ENCODE data around the gene SENP6.

Gene SENP6

DNA sequence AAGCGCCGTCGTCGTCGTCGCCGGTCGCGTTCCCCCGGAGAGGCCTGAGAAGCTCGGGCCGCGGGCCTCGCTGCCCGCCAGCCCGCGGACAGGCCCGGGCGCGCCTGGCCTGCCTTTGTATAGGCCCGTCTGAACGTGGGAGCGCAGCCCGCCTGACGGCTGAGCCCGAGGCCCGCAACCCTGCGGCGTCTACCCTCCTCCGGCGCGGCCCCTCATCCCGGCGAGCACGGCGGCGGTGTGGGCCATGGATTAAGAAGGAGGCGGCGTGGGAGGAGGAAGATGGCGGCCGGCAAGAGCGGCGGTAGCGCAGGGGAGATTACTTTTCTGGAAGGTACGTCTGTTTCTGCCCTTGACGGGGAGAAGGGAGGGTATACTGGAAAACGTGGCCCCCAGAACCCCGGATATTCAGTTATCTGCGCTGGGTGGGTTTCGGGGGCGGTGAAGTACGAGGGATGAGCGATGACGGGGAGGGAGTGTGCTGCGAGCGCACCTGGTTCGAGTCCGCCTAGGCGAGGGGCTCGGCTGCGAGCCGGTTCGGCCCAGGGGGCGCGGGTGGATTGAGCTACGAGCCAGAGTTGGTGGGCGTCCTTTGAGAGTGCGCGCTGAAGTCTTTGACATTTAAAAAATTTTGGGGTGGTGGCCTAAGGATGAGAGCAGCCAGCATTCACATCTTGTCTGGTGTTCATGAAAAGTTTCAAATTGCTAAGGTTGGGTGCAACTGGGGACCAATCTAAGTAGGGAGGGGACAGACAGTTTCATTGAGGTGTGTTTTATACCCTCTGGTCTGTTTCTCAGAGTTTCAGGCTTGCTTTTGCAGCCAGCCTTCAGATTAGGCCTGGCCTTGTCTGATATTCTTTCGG lies 796 bp downstream of the SENP6 start:
- Histone ChIP-seq H3K27ac (ENCODE audit: extremely low read depth, low read depth, low read length) (peak overlapping the region; percentile 99), H3K4me3 (ENCODE audit: low read depth, low read length) (peak overlapping the region; percentile 91), H3K4me1 (ENCODE audit: control insufficient read depth, insufficient read depth, low read length) (peaks cover 19% of the 10 kb centered on the region; the same call in 1 of the 2 replicates), H3K36me3 (ENCODE audit: control insufficient read depth in 2 of 2, insufficient read depth in 1 of 2, low read length in 2 of 2) (no peaks in the 10 kb centered on the region), H3K9me3 (ENCODE audit: control insufficient read depth, insufficient read depth, low read depth, low read length) (no peaks in the 10 kb centered on the region)
- ChIA-PET CTCF (interaction anchor here (0.6 kb wide), 1 partner anchor 32 kb away, joined by 3 read pairs; no protein-coding TSS in a partner anchor), POLR2A (interaction anchor here (0.6 to 3.1 kb wide), 27 partner anchors 9 to 359 kb away, joined by 3 to 13 read pairs (median 4); partner anchors contain the start of genes COX7A2, FILIP1 and TMEM30A)
- TF ChIP-seq ZSCAN30 (tag by site-specific recombination; IDR thresholded peaks at IDR 0.05), result peak; percentile 56; the same call in 1 of the 2 replicates
- 0 out of 2 replicates have a peak, but pooled peaks have one; percentile 9 for TF ChIP-seq ZNF174 (tag by site-specific recombination; IDR thresholded peaks at IDR 0.05)
- peak; percentile 84 for TF ChIP-seq ZBTB20 (tag by site-specific recombination; IDR thresholded peaks at IDR 0.05)
- TF ChIP-seq ZNF677 (tag by site-specific recombination; IDR thresholded peaks at IDR 0.05), result no peak
- TF ChIP-seq ZNF391 (tag by site-specific recombination; IDR thresholded peaks at IDR 0.05; ENCODE audit: borderline replicate concordance, low read depth), result 0 out of 2 replicates have a peak, but pooled peaks have one; percentile 4
- no peak for TF ChIP-seq ZNF112 (tag by site-specific recombination; IDR thresholded peaks at IDR 0.05)
- TF ChIP-seq HOXC10 (CRISPR knock-in tag; IDR thresholded peaks at IDR 0.05), result peak; percentile 93
- peak; percentile 43 for TF ChIP-seq ZEB2 (tag by site-specific recombination; IDR thresholded peaks at IDR 0.05)
- peak; percentile 68; the same call in 1 of the 2 replicates for TF ChIP-seq ZNF561 (tag by site-specific recombination; IDR thresholded peaks at IDR 0.05; ENCODE audit: borderline replicate concordance)
- TF ChIP-seq EGR2 (tag by site-specific recombination; IDR thresholded peaks at IDR 0.05; ENCODE audit: low read depth), result peak; percentile 90
- TF ChIP-seq, protein P1, sequence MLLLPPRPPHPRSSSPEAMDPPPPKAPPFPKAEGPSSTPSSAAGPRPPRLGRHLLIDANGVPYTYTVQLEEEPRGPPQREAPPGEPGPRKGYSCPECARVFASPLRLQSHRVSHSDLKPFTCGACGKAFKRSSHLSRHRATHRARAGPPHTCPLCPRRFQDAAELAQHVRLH (tag by site-specific recombination; IDR thresholded peaks at IDR 0.05), result no peak
- peak; percentile 66 for TF ChIP-seq ZNF600 (tag by site-specific recombination; IDR thresholded peaks at IDR 0.05)
- peak; percentile 71 for TF ChIP-seq ZNF121 (tag by site-specific recombination; IDR thresholded peaks at IDR 0.05)
- TF ChIP-seq ZNF335 (tag by site-specific recombination; conservative IDR thresholded peaks at IDR 0.05), result peak; percentile 68
- TF ChIP-seq ZBTB10 (tag by site-specific recombination; IDR thresholded peaks at IDR 0.05), result peak; percentile 61
- peak; percentile 8; the same call in 1 of the 2 replicates for TF ChIP-seq ZNF394 (tag by site-specific recombination; IDR thresholded peaks at IDR 0.05; ENCODE audit: borderline replicate concordance)
- TF ChIP-seq ZBTB7A (tag by site-specific recombination; IDR thresholded peaks at IDR 0.05; ENCODE audit: low read depth), result peak; percentile 27; the same call in 1 of the 2 replicates
- peak; percentile 44; the same call in 1 of the 2 replicates for TF ChIP-seq ZXDB (tag by site-specific recombination; IDR thresholded peaks at IDR 0.05)
- TF ChIP-seq YY2 (tag by site-specific recombination; IDR thresholded peaks at IDR 0.05), result peak; percentile 84
- TF ChIP-seq ZNF341 (tag by site-specific recombination; IDR thresholded peaks at IDR 0.05; ENCODE audit: low read depth), result peak; percentile 99
- TF ChIP-seq ZNF280C (tag by site-specific recombination; IDR thresholded peaks at IDR 0.05), result no peak
- TF ChIP-seq, protein P2, sequence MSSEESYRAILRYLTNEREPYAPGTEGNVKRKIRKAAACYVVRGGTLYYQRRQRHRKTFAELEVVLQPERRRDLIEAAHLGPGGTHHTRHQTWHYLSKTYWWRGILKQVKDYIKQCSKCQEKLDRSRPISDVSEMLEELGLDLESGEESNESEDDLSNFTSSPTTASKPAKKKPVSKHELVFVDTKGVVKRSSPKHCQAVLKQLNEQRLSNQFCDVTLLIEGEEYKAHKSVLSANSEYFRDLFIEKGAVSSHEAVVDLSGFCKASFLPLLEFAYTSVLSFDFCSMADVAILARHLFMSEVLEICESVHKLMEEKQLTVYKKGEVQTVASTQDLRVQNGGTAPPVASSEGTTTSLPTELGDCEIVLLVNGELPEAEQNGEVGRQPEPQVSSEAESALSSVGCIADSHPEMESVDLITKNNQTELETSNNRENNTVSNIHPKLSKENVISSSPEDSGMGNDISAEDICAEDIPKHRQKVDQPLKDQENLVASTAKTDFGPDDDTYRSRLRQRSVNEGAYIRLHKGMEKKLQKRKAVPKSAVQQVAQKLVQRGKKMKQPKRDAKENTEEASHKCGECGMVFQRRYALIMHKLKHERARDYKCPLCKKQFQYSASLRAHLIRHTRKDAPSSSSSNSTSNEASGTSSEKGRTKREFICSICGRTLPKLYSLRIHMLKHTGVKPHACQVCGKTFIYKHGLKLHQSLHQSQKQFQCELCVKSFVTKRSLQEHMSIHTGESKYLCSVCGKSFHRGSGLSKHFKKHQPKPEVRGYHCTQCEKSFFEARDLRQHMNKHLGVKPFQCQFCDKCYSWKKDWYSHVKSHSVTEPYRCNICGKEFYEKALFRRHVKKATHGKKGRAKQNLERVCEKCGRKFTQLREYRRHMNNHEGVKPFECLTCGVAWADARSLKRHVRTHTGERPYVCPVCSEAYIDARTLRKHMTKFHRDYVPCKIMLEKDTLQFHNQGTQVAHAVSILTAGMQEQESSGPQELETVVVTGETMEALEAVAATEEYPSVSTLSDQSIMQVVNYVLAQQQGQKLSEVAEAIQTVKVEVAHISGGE (tag by site-specific recombination; conservative IDR thresholded peaks at IDR 0.05; ENCODE audit: low read depth), result no peak; the same call in 1 of the 2 replicates
- TF ChIP-seq, protein P3, sequence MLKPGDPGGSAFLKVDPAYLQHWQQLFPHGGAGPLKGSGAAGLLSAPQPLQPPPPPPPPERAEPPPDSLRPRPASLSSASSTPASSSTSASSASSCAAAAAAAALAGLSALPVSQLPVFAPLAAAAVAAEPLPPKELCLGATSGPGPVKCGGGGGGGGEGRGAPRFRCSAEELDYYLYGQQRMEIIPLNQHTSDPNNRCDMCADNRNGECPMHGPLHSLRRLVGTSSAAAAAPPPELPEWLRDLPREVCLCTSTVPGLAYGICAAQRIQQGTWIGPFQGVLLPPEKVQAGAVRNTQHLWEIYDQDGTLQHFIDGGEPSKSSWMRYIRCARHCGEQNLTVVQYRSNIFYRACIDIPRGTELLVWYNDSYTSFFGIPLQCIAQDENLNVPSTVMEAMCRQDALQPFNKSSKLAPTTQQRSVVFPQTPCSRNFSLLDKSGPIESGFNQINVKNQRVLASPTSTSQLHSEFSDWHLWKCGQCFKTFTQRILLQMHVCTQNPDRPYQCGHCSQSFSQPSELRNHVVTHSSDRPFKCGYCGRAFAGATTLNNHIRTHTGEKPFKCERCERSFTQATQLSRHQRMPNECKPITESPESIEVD (tag by site-specific recombination; IDR thresholded peaks at IDR 0.05), result no peak
- TF ChIP-seq ZNF571 (tag by site-specific recombination; IDR thresholded peaks at IDR 0.05), result no peak
- peak; percentile 73 for TF ChIP-seq KLF16 (tag by site-specific recombination; IDR thresholded peaks at IDR 0.05)
- TF ChIP-seq GLIS2 (tag by site-specific recombination; IDR thresholded peaks at IDR 0.05), result no peak
- TF ChIP-seq ZFHX2 (tag by site-specific recombination; conservative IDR thresholded peaks at IDR 0.05), result peak; percentile 95

Data from HEK293 (cell line).